Measurements from ENCODE around the gene ADCK2. TPM values are rescaled to one million over a fixed set of nuclear protein-coding genes. Genes with fewer than 3 reads are reported as not detected.

ADCK2 gene
- total and polyA plus RNA-seq, 4 donors: 3.2 to 15.4 (median 11.1) TPM

GRCh38 chr7:140649556-140650205 is 23.1 kb upstream of the ADCK2 start:
- H3K4me1 ChIP-seq (ENCODE audit: control insufficient read depth in 4 of 4, insufficient read depth in 4 of 4, low read length in 3 of 4): peaks cover 0 to 12% (median 7%) of the 10 kb centered on the region in 4 donors
- H3K9ac ChIP-seq (ENCODE audit: low read depth in 1 of 2, low read length in 2 of 2): no peak overlapping the region
- TF ChIP-seq FOXA2 (IDR thresholded peaks at IDR 0.05) (no peak), EGR1 (IDR thresholded peaks at IDR 0.05; ENCODE audit: low read depth in 2 of 2) (no peak), RAD21 (IDR thresholded peaks at IDR 0.05) (no peak), YY1 (IDR thresholded peaks at IDR 0.05) (no peak), MAX (IDR thresholded peaks at IDR 0.05) (no peak), ATF3 (IDR thresholded peaks at IDR 0.05) (no peak)
- H3K9me3 ChIP-seq (ENCODE audit: control insufficient read depth in 4 of 4, low read length in 3 of 4): no peaks in the 10 kb centered on the region
- H3K27ac ChIP-seq (ENCODE audit: low read depth in 1 of 2, low read length in 2 of 2): no peak overlapping the region
- DNase-seq (ENCODE audit: low spot score): no peak
- no peaks in the 10 kb centered on the region for H3K36me3 ChIP-seq (ENCODE audit: control insufficient read depth in 4 of 4, insufficient read depth in 3 of 4, low read depth in 1 of 4, low read length in 3 of 4)
- H3K27me3 ChIP-seq (ENCODE audit: control insufficient read depth in 4 of 4, insufficient read depth in 4 of 4, low read length in 3 of 4): no peaks in the 10 kb centered on the region
- H3K4me3 ChIP-seq (ENCODE audit: low read depth in 1 of 3, low read length in 3 of 3): no peak overlapping the region
- 86% methylated on average over 6 of the region's 6 CpGs for WGBS

GRCh38 chr7:140650367-140650766 is 22.4 kb upstream of the ADCK2 start:
- WGBS: 87% methylated on average over 12 of the region's 12 CpGs
- Histone ChIP-seq H3K9ac (ENCODE audit: low read depth in 1 of 2, low read length in 2 of 2) (no peak overlapping the region), H3K27me3 (ENCODE audit: control insufficient read depth in 4 of 4, insufficient read depth in 4 of 4, low read length in 3 of 4) (no peaks in the 10 kb centered on the region), H3K27ac (ENCODE audit: low read depth in 1 of 2, low read length in 2 of 2) (no peak overlapping the region), H3K9me3 (ENCODE audit: control insufficient read depth in 4 of 4, low read length in 3 of 4) (no peaks in the 10 kb centered on the region), H3K4me3 (ENCODE audit: low read depth in 1 of 3, low read length in 3 of 3) (no peak overlapping the region), H3K36me3 (ENCODE audit: control insufficient read depth in 4 of 4, insufficient read depth in 3 of 4, low read depth in 1 of 4, low read length in 3 of 4) (no peaks in the 10 kb centered on the region), H3K4me1 (ENCODE audit: control insufficient read depth in 4 of 4, insufficient read depth in 4 of 4, low read length in 3 of 4) (peaks cover 0 to 12% (median 7%) of the 10 kb centered on the region in 4 donors)
- TF ChIP-seq ATF3 (IDR thresholded peaks at IDR 0.05): no peak
- DNase-seq (ENCODE audit: low spot score): no peak

- Histone ChIP-seq H3K4me3 (ENCODE audit: low read depth in 1 of 3, low read length in 3 of 3) (no peak overlapping the region), H3K9me3 (ENCODE audit: control insufficient read depth in 4 of 4, low read length in 3 of 4) (no peaks in the 10 kb centered on the region), H3K36me3 (ENCODE audit: control insufficient read depth in 4 of 4, insufficient read depth in 3 of 4, low read depth in 1 of 4, low read length in 3 of 4) (no peaks in the 10 kb centered on the region), H3K27me3 (ENCODE audit: control insufficient read depth in 4 of 4, insufficient read depth in 4 of 4, low read length in 3 of 4) (no peaks in the 10 kb centered on the region), H3K27ac (ENCODE audit: low read depth in 1 of 2, low read length in 2 of 2) (peak overlapping the region in 1 of 2 donors; percentile 33), H3K9ac (ENCODE audit: low read depth in 1 of 2, low read length in 2 of 2) (no peak overlapping the region), H3K4me1 (ENCODE audit: control insufficient read depth in 4 of 4, insufficient read depth in 4 of 4, low read length in 3 of 4) (peaks cover 0 to 18% (median 10%) of the 10 kb centered on the region in 4 donors)
- WGBS: 17% methylated on average over 15 of the region's 15 CpGs
- peak; percentile 99 for TF ChIP-seq RAD21 (IDR thresholded peaks at IDR 0.05)
- TF ChIP-seq GABPA (IDR thresholded peaks at IDR 0.05 in 1 of 2, conservative IDR thresholded peaks at IDR 0.05 in 1 of 2): no peak
- peak; percentile 17 for TF ChIP-seq NR2F2 (IDR thresholded peaks at IDR 0.05)
- TF ChIP-seq FOXA1 (IDR thresholded peaks at IDR 0.05): no peak
- TF ChIP-seq YY1 (IDR thresholded peaks at IDR 0.05): peak; percentile 60
- peak; percentile 30 to 39 for TF ChIP-seq HNF4A (conservative IDR thresholded peaks at IDR 0.05)
- peak; percentile 53 for TF ChIP-seq SP1 (IDR thresholded peaks at IDR 0.05)
- TF ChIP-seq, protein P1, sequence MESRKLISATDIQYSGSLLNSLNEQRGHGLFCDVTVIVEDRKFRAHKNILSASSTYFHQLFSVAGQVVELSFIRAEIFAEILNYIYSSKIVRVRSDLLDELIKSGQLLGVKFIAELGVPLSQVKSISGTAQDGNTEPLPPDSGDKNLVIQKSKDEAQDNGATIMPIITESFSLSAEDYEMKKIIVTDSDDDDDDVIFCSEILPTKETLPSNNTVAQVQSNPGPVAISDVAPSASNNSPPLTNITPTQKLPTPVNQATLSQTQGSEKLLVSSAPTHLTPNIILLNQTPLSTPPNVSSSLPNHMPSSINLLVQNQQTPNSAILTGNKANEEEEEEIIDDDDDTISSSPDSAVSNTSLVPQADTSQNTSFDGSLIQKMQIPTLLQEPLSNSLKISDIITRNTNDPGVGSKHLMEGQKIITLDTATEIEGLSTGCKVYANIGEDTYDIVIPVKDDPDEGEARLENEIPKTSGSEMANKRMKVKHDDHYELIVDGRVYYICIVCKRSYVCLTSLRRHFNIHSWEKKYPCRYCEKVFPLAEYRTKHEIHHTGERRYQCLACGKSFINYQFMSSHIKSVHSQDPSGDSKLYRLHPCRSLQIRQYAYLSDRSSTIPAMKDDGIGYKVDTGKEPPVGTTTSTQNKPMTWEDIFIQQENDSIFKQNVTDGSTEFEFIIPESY (IDR thresholded peaks at IDR 0.05): no peak
- peak; percentile 71 to 80 for TF ChIP-seq RXRA (IDR thresholded peaks at IDR 0.05)
- TF ChIP-seq, protein P2, sequence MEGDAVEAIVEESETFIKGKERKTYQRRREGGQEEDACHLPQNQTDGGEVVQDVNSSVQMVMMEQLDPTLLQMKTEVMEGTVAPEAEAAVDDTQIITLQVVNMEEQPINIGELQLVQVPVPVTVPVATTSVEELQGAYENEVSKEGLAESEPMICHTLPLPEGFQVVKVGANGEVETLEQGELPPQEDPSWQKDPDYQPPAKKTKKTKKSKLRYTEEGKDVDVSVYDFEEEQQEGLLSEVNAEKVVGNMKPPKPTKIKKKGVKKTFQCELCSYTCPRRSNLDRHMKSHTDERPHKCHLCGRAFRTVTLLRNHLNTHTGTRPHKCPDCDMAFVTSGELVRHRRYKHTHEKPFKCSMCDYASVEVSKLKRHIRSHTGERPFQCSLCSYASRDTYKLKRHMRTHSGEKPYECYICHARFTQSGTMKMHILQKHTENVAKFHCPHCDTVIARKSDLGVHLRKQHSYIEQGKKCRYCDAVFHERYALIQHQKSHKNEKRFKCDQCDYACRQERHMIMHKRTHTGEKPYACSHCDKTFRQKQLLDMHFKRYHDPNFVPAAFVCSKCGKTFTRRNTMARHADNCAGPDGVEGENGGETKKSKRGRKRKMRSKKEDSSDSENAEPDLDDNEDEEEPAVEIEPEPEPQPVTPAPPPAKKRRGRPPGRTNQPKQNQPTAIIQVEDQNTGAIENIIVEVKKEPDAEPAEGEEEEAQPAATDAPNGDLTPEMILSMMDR (IDR thresholded peaks at IDR 0.05; ENCODE audit: low read depth, low read length, missing input control): peak; percentile 96
- no peak for DNase-seq (ENCODE audit: low spot score)
These were observed 19.2 kb upstream of the ADCK2 start for GRCh38 chr7:140653319-140654108.

All from liver (tissue), 9 donors.